ENCODE results near the gene S100A8. TPM values are rescaled to one million over a fixed set of nuclear protein-coding genes. Genes with fewer than 3 reads are reported as not detected.

The S100A8 gene
- total RNA-seq, 4 donors from 2014 or later = 2.8 to 35.6 (median 6.2) TPM; not detected in 1

DNA sequence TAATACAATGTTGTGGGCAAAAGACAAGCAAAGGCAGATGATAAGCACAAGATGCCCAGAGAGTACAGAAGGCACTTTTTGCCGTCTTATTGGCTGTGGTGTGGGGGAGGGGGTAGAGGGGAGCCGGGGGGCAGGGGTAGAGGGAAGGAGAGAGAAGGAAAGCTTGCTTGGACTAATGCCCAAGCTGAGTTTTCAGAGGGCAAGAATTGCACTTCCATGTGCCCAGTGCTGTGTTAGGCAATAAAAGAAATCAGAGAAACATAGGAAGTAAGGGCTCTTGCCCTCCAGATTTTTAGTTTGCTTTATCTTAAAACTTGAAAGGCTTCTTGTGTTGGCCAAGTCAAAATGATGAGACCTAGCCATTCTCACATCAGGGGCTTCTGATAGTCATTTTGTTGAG lies 23.8 kb downstream of the S100A8 start:
- Histone ChIP-seq H3K36me3 (no peaks in the 10 kb centered on the region), H3K9me3 (no peaks in the 10 kb centered on the region), H3K4me1 (no peaks in the 10 kb centered on the region), H3K27me3 (no peaks in the 10 kb centered on the region), H3K4me3 (replicated peaks in 1 of 3) (no peak overlapping the region), H3K27ac (no peak overlapping the region)
- 56 to 58% methylated on average over 2 of the region's 2 CpGs for WGBS, 2 donors
- DNase-seq = no peak
- TF ChIP-seq POLR2A (IDR thresholded peaks at IDR 0.05) = no peak
- TF ChIP-seq, protein P1, sequence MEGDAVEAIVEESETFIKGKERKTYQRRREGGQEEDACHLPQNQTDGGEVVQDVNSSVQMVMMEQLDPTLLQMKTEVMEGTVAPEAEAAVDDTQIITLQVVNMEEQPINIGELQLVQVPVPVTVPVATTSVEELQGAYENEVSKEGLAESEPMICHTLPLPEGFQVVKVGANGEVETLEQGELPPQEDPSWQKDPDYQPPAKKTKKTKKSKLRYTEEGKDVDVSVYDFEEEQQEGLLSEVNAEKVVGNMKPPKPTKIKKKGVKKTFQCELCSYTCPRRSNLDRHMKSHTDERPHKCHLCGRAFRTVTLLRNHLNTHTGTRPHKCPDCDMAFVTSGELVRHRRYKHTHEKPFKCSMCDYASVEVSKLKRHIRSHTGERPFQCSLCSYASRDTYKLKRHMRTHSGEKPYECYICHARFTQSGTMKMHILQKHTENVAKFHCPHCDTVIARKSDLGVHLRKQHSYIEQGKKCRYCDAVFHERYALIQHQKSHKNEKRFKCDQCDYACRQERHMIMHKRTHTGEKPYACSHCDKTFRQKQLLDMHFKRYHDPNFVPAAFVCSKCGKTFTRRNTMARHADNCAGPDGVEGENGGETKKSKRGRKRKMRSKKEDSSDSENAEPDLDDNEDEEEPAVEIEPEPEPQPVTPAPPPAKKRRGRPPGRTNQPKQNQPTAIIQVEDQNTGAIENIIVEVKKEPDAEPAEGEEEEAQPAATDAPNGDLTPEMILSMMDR (IDR thresholded peaks at IDR 0.05) = no peak
- intact Hi-C loops (cut with DNase I) = no loop called here

DNA sequence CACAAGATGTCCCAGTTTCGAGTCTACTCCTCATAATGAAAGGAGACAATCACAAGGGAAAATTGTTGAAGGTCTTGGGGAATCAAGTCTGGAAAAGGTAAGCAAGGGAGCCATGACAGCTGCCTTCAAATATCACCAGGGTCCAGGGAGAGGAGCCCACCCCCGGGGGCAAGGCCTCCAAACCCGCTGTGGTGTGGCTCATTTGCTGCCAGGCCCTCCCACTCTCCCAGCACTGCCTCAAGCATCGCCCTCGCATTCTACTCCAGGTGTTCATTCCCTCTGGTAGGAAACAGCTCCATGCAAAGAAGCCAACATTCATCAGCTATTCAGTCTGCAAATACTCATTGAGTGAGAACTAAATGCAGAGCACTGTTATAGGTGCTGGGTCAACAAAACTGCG lies 24.6 kb downstream of the S100A8 start:
- intact Hi-C loops (cut with DNase I) = no loop called here
- no peaks in the 10 kb centered on the region for H3K9me3 ChIP-seq
- H3K27ac ChIP-seq = no peak overlapping the region
- DNase-seq = no peak
- no peak overlapping the region for H3K4me3 ChIP-seq (replicated peaks in 1 of 3)
- H3K36me3 ChIP-seq = no peaks in the 10 kb centered on the region
- no peaks in the 10 kb centered on the region for H3K27me3 ChIP-seq
- no peaks in the 10 kb centered on the region for H3K4me1 ChIP-seq
- 74 to 81% methylated on average over 4 to 6 of the region's 6 CpGs for WGBS, 2 donors
- TF ChIP-seq, protein P1 (IDR thresholded peaks at IDR 0.05) = no peak
- TF ChIP-seq POLR2A (IDR thresholded peaks at IDR 0.05) = no peak

DNA sequence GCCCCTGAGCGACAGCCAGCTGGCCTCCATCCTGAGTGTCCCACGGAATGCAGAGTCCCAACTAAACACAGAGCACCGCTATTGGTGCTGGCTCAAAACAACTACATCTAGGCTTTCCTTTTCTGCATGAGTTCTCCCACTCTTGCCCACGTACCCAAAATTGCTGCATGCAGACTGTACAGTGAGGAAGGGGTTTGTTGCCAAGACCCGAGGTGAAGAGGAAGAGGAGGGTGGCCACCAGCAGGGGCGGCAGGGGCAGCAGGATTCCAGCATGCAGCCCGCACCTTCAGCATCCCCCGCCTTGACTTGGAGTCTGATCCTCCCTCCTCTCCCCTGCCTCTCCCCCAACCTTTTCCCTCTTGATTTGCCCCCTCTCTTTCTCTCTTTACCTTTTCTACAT lies 25.2 kb downstream of the S100A8 start:
- H3K27ac ChIP-seq = no peak overlapping the region

DNA sequence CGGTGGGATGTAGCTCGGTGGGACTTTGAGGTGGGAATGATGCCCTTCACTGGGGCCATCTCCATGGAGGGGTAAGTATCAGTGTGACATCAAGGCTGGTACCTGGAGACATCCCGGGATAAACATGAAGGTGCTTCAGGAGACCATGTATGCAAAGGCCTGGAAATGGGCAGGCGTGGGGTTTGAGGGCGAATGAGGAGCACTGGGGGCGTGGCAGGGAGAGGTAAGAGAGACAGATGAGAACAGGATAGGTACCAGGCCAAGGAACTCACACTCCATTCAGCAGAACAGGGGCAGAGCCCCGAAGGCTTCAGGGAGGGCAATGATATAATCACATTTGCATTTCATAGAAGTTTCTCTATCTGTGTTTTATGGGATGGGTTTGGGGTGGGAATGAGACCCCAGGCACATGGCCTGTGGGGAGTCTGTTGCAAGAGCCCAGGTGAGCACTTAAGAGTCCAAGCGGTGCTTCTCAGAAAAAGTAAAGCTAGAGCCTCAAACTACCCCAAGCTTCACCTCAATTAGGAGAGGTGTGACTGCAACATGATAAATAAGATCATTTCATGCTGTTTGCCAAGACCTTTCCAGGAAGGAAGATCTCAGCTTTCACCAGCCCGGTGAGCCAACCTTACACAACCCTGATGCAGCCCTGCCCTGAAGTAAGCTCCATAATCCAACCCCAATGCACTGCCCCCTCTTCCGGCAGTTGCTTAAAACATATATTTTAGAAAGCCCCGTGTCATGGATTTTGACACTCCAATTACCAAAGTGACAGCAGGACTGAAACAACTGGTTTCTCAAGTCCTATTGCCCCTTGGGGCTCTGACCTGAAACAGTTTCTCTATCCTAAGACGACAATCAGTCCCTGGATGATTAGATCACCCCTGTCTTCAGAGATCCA lies 25.9 kb downstream of the S100A8 start:
- Histone ChIP-seq H3K27me3 (no peaks in the 10 kb centered on the region), H3K9me3 (no peaks in the 10 kb centered on the region), H3K36me3 (no peaks in the 10 kb centered on the region), H3K4me1 (no peaks in the 10 kb centered on the region), H3K27ac (no peak overlapping the region), H3K4me3 (replicated peaks in 1 of 3) (no peak overlapping the region)
- intact Hi-C loops (cut with DNase I) = no loop called here
- 72 to 78% methylated on average over 12 of the region's 12 CpGs for WGBS, 2 donors
- TF ChIP-seq POLR2A (IDR thresholded peaks at IDR 0.05) = no peak
- DNase-seq = no peak

More for the DNA sequence above, 25.2 kb downstream of the S100A8 start:
- no peak for DNase-seq
- Histone ChIP-seq H3K4me3 (replicated peaks in 1 of 3) (no peak overlapping the region), H3K27me3 (no peaks in the 10 kb centered on the region), H3K4me1 (no peaks in the 10 kb centered on the region), H3K36me3 (no peaks in the 10 kb centered on the region), H3K9me3 (no peaks in the 10 kb centered on the region)
- TF ChIP-seq POLR2A (IDR thresholded peaks at IDR 0.05) = no peak
- TF ChIP-seq, protein P1 (IDR thresholded peaks at IDR 0.05) = no peak
- WGBS, 2 donors = 55 to 56% methylated on average over 8 of the region's 8 CpGs
- intact Hi-C loops (cut with DNase I) = no loop called here

DNA sequence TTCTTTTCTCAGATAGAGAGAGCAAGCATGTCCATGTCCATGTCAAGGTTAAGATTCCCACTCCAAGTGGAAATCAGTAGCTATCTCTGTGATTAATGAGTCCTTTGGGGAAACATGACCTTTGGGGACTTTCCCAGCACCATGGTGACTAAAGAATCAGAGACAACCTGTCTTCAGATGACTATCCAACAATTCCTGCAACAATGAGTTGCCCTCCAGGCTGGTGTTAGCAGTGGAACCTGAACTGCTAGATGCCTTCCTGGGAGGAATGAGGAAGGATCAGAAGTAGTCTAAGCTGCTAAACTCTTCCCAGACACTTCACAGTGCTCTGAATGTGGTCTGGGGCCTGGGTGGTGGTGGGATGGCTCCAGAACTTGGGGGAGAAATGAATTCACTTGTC lies 26.7 kb downstream of the S100A8 start:
- H3K4me3 ChIP-seq (replicated peaks in 1 of 3) = no peak overlapping the region
- no peak for TF ChIP-seq POLR2A (IDR thresholded peaks at IDR 0.05)
- TF ChIP-seq, protein P1 (IDR thresholded peaks at IDR 0.05) = no peak
- H3K4me1 ChIP-seq = no peaks in the 10 kb centered on the region
- H3K9me3 ChIP-seq = no peaks in the 10 kb centered on the region
- H3K27ac ChIP-seq = no peak overlapping the region
- H3K36me3 ChIP-seq = no peaks in the 10 kb centered on the region
- H3K27me3 ChIP-seq = no peaks in the 10 kb centered on the region
- DNase-seq = no peak
- intact Hi-C loops (cut with DNase I) = no loop called here
